Measurements from ENCODE around the gene CLEC4G.

CLEC4G gene

GRCh38 chr19:7756258-7756657 lies 24.3 kb upstream of the CLEC4G start:
- ATAC-seq (ENCODE audit: insufficient read depth, low read depth) (no peak), DNase-seq (no peak)
- TF ChIP-seq CTCF (IDR thresholded peaks at IDR 0.05; ENCODE audit: borderline replicate concordance, extremely low read depth, low read length, poor library complexity, severe bottlenecking) (no peak), EZH2 (IDR thresholded peaks at IDR 0.05; ENCODE audit: borderline replicate concordance, low read depth, low read length, severe bottlenecking) (no peak)
- H3K4me1 ChIP-seq (ENCODE audit: insufficient read depth, low read length), result no peaks in the 10 kb centered on the region
- H2AFZ ChIP-seq (ENCODE audit: low read depth, low read length), result no peak overlapping the region
- H3K9me3 ChIP-seq (ENCODE audit: insufficient read depth, low read length, severe bottlenecking), result peaks cover 39% of the 10 kb centered on the region
- no peak overlapping the region for H3K27ac ChIP-seq (ENCODE audit: low read length)
- no peak overlapping the region for H3K4me2 ChIP-seq (ENCODE audit: insufficient read depth, low read length)
- no peaks in the 10 kb centered on the region for H3K36me3 ChIP-seq (ENCODE audit: insufficient read depth, low read length)
- H3K79me2 ChIP-seq (ENCODE audit: insufficient read depth, low read length), result no peaks in the 10 kb centered on the region
- no peaks in the 10 kb centered on the region for H3K27me3 ChIP-seq (ENCODE audit: insufficient read depth, low read length, poor library complexity)
- no peak overlapping the region for H3K9ac ChIP-seq (ENCODE audit: low read depth, low read length)
- no peaks in the 10 kb centered on the region for H4K20me1 ChIP-seq (ENCODE audit: insufficient read depth, low read length)
- H3K4me3 ChIP-seq (ENCODE audit: low read depth in 1 of 2, low read length in 2 of 2), result no peak overlapping the region

GRCh38 chr19:7751157-7751783 lies 19.4 kb upstream of the CLEC4G start:
- no peak overlapping the region for H3K4me3 ChIP-seq (ENCODE audit: low read depth in 1 of 2, low read length in 2 of 2)
- no peak for ATAC-seq (ENCODE audit: insufficient read depth, low read depth)
- no peaks in the 10 kb centered on the region for H3K79me2 ChIP-seq (ENCODE audit: insufficient read depth, low read length)
- no peak overlapping the region for H3K27ac ChIP-seq (ENCODE audit: low read length)
- no peak for DNase-seq
- no peaks in the 10 kb centered on the region for H3K27me3 ChIP-seq (ENCODE audit: insufficient read depth, low read length, poor library complexity)
- no peak overlapping the region for H3K9ac ChIP-seq (ENCODE audit: low read depth, low read length)
- H4K20me1 ChIP-seq (ENCODE audit: insufficient read depth, low read length), result no peaks in the 10 kb centered on the region
- TF ChIP-seq CTCF (IDR thresholded peaks at IDR 0.05; ENCODE audit: borderline replicate concordance, extremely low read depth, low read length, poor library complexity, severe bottlenecking) (no peak), EZH2 (IDR thresholded peaks at IDR 0.05; ENCODE audit: borderline replicate concordance, low read depth, low read length, severe bottlenecking) (no peak)
- H3K9me3 ChIP-seq (ENCODE audit: insufficient read depth, low read length, severe bottlenecking), result peaks cover 4% of the 10 kb centered on the region
- no peak overlapping the region for H3K4me2 ChIP-seq (ENCODE audit: insufficient read depth, low read length)
- H3K4me1 ChIP-seq (ENCODE audit: insufficient read depth, low read length), result no peaks in the 10 kb centered on the region
- no peak overlapping the region for H2AFZ ChIP-seq (ENCODE audit: low read depth, low read length)
- H3K36me3 ChIP-seq (ENCODE audit: insufficient read depth, low read length), result no peaks in the 10 kb centered on the region

DNA sequence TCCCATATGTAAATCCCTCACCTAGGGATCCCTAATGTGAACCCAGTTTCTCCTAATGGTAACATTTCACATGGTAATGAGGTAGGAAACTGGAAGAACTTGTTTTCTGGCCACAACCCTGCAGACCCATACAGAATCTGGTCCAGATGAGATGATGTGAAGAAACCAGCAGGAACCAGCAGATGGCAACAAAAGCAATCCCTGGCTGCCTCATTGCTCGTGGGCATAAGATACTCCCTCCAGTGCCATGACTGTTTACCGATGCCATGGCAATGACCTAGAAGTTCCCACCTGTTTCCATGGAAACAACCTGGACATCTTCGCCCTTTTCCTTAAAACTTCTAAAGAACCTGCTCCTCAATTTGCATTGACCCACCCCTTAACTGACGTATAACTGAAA lies 16.8 kb upstream of the CLEC4G start:
- Histone ChIP-seq H3K9me3 (ENCODE audit: insufficient read depth, low read length, severe bottlenecking) (no peaks in the 10 kb centered on the region), H3K27me3 (ENCODE audit: insufficient read depth, low read length, poor library complexity) (no peaks in the 10 kb centered on the region), H2AFZ (ENCODE audit: low read depth, low read length) (no peak overlapping the region), H3K36me3 (ENCODE audit: insufficient read depth, low read length) (no peaks in the 10 kb centered on the region), H3K79me2 (ENCODE audit: insufficient read depth, low read length) (no peaks in the 10 kb centered on the region), H4K20me1 (ENCODE audit: insufficient read depth, low read length) (no peaks in the 10 kb centered on the region), H3K4me3 (ENCODE audit: low read depth in 1 of 2, low read length in 2 of 2) (no peak overlapping the region), H3K4me1 (ENCODE audit: insufficient read depth, low read length) (no peaks in the 10 kb centered on the region), H3K9ac (ENCODE audit: low read depth, low read length) (no peak overlapping the region), H3K27ac (ENCODE audit: low read length) (no peak overlapping the region), H3K4me2 (ENCODE audit: insufficient read depth, low read length) (no peak overlapping the region)
- ATAC-seq (ENCODE audit: insufficient read depth, low read depth) (no peak), DNase-seq (no peak)
- peak; percentile 20 for TF ChIP-seq CTCF (IDR thresholded peaks at IDR 0.05; ENCODE audit: borderline replicate concordance, extremely low read depth, low read length, poor library complexity, severe bottlenecking)
- TF ChIP-seq EZH2 (IDR thresholded peaks at IDR 0.05; ENCODE audit: borderline replicate concordance, low read depth, low read length, severe bottlenecking), result no peak
